Stimulated activated naive CD8-positive, alpha-beta T cell treated with anti-CD3 and anti-CD28 coated beads, Interleukin-15, Interleukin-2, amounts not matched to agents 100 U/mL and 50 U/mL, for 24 hours (primary cell): ENCODE results near the gene WNT3A.

Experiments used
- ATAC-seq: fragments of 150-1000 bp; cut with Tn5 transposase; one replicate; pipeline ENCODE4 v1.10.0; 2021
- DNase-seq: peaks from one replicate; pipeline ENCODE4 v3.0.0; 2021

The WNT3A gene

DNA sequence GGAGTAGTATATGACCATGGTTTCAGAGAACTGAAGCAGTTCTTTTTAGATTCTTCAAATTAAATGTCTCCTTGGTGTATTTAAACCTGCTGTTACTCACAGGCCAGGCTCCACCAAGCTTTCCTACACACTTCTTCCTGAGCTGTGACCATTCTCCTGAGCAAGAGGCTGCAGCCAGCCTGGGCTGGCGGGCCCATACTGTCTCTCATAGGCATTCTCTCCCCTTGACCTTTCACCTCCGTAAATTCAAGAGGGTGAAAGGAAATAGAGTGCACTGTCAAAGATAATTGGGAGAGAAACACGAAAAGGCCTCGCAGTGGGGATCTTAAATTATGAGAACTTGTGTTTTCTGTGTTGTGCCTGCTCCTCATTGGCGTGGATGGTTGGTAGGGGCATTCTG is 78.0 kb downstream of the WNT3A start:
- ATAC-seq, result no peak
- DNase-seq, result no peak

GRCh38 chr1:228085287-228085951 is 78.6 kb downstream of the WNT3A start:
- DNase-seq (no peak), ATAC-seq (no peak)

- peak; percentile 35 for DNase-seq
- peak; percentile 56 for ATAC-seq
These were observed 81.0 kb downstream of the WNT3A start for GRCh38 chr1:228087771-228088251.

GRCh38 chr1:228088586-228089498 is 82.0 kb downstream of the WNT3A start:
- DNase-seq (no peak), ATAC-seq (no peak)

GRCh38 chr1:228089519-228090380 is 83.0 kb downstream of the WNT3A start:
- ATAC-seq (no peak), DNase-seq (no peak)

DNA sequence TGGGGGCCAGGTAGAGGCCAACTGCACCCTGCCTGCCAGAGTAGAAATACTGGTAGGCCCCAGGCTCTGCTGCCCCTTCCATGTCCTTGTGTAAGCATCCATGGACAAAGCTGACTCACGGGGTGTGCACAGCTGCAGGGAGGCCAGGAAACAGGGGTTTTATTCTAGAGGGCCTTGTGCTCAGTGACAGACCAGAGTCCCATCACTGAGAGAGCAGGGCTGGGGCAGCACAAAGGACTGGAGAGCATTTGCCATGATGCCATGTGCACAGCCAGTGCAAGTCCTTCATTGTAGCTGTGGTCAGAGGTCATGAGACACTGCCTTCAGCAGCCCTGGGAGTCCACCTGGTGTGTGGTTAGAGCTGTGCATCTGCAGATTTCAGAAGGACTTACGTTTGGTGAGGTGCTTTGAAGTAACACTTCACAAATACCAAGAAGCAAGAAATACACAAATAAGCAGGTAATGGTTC is 83.8 kb downstream of the WNT3A start:
- DNase-seq, result no peak
- ATAC-seq, result no peak

- no peak for ATAC-seq
- no peak for DNase-seq
These were observed 84.3 kb downstream of the WNT3A start for GRCh38 chr1:228091084-228091483.

GRCh38 chr1:228092342-228093049 is 85.7 kb downstream of the WNT3A start:
- ATAC-seq (no peak), DNase-seq (no peak)

DNA sequence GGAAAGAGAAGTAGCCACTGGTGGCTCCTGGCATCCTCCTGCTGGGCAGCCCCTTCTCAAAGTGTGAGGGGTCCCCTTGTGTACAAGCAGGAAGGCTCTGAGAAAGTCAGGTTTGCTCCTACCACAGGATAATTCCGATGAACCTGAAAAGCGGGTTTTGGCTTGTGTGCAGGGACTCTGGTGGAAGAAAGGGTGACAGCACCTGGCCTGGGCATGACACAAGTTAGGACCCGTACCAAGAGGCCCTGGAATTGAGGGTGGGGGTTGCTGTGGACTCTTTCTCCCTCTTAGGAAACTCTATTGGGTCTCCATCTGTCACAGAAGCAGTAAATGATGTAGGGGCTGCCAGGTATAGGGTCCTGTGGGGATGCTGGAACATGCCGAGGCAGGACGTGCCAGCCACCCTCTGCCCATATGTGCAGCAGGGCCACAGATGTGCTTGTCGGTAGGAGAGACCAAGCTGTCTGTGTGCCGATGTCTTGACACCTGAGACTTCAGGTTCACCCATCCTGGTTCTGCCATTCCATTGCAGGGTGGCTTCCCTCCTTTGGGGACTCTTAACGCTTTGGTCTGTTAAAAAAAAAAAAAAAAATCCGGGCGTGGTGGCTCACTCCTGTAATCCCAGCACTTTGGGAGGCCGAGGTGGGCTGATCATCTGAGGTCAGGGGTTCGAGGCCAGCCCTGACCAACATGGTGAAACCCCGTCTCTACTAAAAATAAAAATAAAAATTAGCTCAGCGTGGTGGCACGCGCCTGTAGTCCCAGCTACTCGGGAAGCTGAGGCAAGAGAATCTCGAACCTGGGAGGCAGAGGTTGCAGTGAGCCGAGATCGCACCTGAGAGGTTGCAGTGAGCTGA is 86.5 kb downstream of the WNT3A start:
- no peak for DNase-seq
- no peak for ATAC-seq

DNA sequence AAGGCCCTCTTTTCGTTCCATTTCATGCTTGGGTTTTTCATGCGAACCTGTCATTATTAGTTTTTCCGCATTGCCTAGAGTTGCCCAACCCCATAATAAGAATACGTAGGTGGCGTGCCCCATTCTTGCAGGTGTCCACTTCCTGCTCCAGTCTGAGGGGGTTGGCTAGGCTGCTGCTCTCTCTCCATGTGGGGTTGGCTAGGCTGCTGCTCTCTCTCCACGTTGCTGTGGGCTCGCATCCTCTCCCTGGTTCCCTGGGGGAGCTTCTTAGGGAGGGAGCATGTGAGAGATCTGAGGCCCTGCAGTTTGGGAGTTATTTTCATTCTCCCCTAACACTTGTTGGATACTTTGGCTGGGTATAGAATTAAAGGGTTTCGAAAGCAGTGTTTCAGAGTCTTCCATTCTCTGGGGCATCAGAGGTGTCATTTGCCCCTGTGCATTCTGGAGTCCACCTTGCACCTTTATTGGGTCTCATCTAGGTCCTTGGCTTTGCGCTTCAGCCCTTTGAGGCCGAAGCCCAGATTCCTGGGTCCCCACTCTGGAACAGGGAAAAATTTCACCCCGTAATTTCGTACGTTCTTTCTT is 87.7 kb downstream of the WNT3A start:
- DNase-seq (no peak), ATAC-seq (no peak)

DNA sequence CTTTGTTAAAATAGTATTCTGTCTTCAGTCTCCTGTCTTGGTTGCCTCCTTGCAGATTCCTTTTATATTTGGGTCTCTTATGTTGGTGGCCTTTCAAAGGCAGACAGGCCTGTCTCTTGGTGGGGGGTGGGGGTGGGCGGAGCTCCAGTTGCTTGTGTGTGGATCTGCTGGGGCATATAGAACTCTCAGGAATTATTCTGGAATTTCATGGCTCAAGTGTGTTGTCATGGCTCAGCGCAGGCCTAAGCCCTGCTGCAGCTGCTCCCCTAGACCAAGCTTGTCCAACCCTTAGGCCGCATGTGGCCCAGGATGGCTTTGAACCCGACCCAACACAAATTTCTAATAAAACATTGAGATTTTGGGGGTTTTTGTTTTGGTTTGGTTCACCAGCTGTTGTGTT is 88.4 kb downstream of the WNT3A start:
- DNase-seq (no peak), ATAC-seq (no peak)

DNA sequence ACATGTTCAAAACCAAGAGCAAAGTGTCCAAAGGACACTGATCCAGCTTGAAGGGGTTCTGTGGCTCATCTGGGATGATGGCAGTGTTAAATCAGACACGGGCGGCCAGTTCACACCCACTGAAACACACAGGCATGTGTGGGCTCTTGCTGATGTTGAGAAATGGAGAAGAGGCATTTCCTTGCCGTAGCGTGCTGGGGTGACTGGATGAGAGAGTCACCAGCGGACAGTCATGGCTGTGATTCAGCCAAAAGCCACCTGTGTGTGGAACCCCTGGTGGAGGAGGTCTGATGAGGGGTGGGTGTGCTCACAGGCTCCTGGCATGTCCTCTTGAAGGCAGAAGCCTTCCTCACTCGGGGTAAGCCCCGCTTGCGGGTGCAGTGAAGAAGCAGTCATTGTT is 89.1 kb downstream of the WNT3A start:
- no peak for ATAC-seq
- DNase-seq, result no peak

DNA sequence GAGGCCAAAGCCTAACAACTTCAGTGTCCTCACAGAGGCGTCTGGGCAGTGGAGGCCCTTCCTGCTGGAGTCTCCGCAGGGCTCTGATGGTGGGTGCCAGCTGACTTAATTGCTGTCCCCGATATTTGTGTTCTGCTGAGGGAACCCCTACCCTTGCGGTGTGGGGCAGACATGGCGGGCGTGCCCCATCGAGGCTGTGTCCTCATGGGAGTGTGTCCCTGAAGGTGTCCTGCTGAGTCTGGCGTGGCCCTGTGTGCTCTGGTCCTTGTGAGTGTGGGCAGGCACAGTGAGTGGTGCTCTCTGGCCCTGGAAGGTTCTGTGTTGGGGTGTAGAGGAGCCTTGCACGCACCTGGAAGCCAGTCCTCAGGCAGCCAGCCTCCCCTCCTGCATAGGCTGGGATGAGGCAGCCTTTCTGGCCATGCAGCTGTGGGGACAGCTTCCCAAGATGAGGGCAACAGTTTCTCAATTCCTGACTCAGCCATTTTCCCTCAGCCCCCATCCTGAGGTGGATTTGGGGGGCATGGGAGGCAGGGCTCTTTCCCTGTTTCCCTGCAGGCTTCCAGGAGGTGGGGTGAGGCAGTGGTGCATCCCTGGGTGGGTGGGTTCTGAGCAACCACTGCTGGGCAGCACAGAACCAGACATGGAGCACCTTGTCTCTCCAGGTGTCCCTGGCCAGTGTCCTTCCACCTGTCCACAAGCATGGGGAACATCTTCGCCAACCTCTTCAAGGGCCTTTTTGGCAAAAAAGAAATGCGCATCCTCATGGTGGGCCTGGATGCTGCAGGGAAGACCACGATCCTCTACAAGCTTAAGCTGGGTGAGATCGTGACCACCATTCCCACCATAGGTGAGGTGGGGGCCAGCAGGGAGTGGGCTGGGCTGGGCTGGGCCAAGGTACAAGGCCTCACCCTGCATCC is 89.9 kb downstream of the WNT3A start:
- DNase-seq, result no peak
- no peak for ATAC-seq

GRCh38 chr1:228097333-228098081 is 90.7 kb downstream of the WNT3A start:
- ATAC-seq (no peak), DNase-seq (peak; percentile 3)

GRCh38 chr1:228098323-228098931 is 91.6 kb downstream of the WNT3A start:
- ATAC-seq (no peak), DNase-seq (no peak)

GRCh38 chr1:228099331-228099732 is 92.5 kb downstream of the WNT3A start:
- DNase-seq, result peak; percentile 4
- ATAC-seq, result no peak

- DNase-seq (peak; percentile 11), ATAC-seq (no peak)
These were observed 94.2 kb downstream of the WNT3A start for GRCh38 chr1:228100822-228101613.
